Muscle of back (tissue), 11 donors: ENCODE data around the gene SHROOM3. TPM values are rescaled to one million over a fixed set of nuclear protein-coding genes. Genes with fewer than 3 reads are reported as not detected.
"Not testable (repeated sequence)": the region's sequence is repeated elsewhere in the genome, so short reads cannot be mapped to it uniquely, and the experiment has no call there.

Experiments
- DNase-seq, 3 donors: peaks; one replicate each; pipeline versions ENCODE4 v3.0.0 to v3.0.0-alpha.2; 2013
- polyA plus RNA-seq, 10 donors: library from polyadenylated mRNA; unstranded; fragments of 120-200 nt; gene quantifications; one replicate each; pipeline ENCODE4 v1.2.1, GENCODE V29; 2013; ENCODE audit not compliant: insufficient read length in 10 of 10

Gene SHROOM3
- polyA plus RNA-seq, 10 donors, result 18.7 to 61.5 (median 22.9) TPM

- peak; percentile 61 to 85 (median 76) for DNase-seq
Measured at GRCh38 chr4:76589872-76590797, 155.1 kb downstream of the SHROOM3 start.

GRCh38 chr4:76590798-76591281 lies 155.8 kb downstream of the SHROOM3 start:
- peak in 2 of 3 donors; percentile 64 to 75 for DNase-seq

- no peak for DNase-seq
Measured at GRCh38 chr4:76591992-76592391, 157.0 kb downstream of the SHROOM3 start.

DNA sequence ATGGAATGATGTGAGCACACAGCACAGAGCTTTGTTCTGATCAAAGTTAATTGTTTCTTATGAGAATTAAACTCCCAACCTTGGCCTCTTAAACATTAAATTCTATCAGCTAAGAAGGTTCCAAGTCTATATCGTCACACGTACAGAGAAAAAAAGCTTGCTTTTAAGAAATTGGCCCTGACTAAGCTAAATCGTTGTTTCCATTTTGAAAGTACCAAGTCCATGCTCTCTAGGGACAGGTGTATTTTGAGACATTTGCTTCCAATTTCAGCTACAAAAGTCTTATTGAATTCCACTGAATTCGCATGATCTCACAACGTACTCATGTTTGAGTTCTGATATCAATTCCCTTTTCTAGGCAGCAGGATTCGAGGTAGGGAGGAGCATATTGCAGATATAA lies 157.4 kb downstream of the SHROOM3 start:
- peak in 1 of 3 donors; percentile 46 for DNase-seq

GRCh38 chr4:76594173-76594572 lies 159.1 kb downstream of the SHROOM3 start:
- no peak for DNase-seq

DNA sequence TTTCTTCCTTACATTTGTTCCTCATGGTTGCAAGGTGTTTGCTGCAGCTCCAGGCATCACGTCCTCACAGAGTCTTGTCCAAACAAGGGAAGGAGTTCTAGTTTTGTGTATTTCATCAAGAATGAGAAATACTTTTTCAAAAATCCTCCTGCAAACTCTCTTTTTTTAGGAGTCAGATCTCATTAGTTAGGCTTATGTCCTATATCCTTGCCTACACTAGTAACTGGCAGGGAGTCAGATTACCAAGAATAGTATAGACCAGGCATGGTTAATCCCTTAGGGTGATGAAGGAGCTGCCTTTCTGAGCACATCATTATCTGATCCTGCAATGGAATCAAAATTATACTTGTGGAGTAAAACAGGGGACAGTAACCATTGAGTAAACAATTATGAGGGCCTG lies 160.4 kb downstream of the SHROOM3 start:
- no peak for DNase-seq

GRCh38 chr4:76596713-76597112 lies 161.7 kb downstream of the SHROOM3 start:
- DNase-seq, result no peak

DNA sequence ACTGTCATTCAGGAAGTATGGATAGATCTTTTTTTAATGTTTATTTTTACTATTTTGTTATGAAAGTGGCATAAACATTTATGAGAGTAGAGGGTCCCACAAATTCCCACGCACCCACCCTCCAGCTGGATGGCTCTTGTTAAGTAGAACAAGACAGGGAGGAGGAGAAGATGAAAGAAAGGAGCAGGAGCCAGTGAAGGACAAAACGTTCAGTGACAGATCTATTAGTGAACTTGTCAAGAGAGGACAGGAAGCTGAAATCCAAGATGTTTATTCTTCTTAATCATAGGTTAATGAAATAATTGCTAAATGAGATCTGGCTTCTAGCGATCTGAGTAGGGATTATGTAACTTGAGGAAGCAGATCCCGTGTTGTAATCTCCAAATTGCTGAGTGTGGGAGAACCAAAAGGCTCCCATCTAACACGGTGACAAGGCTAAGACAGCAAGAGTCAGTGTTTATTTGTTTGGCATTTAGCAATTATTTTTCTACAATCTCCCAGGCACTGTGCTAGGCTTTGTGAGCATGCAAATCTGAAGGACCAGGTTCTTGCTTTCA lies 162.5 kb downstream of the SHROOM3 start:
- DNase-seq, result no peak

GRCh38 chr4:76600447-76600846 lies 165.4 kb downstream of the SHROOM3 start:
- no peak for DNase-seq

DNA sequence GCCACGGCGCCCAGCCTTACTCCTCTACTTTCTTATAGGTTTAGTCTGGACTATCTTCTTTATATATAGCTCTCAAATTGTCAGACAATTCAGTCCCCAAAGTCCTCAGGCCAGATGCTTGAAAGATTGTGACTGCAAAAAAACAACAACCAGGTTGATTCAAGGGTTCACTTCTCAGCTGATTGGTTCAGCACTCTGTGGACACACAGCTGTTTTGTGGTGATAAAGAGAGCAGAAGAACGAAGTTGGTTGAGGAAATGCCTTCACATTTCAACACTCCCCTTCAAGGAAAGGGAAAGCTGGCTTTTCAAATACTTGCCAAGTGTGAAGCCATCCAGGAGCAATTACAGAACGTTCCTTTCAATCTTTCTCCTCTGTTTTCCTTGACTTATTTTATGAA lies 166.8 kb downstream of the SHROOM3 start:
- peak in 1 of 3 donors; percentile 7 for DNase-seq

- DNase-seq, result no peak
Measured at GRCh38 chr4:76605099-76605563, 170.1 kb downstream of the SHROOM3 start.

- peak in 1 of 3 donors; percentile 49 for DNase-seq
Measured at GRCh38 chr4:76606645-76607265, 171.7 kb downstream of the SHROOM3 start.

DNA sequence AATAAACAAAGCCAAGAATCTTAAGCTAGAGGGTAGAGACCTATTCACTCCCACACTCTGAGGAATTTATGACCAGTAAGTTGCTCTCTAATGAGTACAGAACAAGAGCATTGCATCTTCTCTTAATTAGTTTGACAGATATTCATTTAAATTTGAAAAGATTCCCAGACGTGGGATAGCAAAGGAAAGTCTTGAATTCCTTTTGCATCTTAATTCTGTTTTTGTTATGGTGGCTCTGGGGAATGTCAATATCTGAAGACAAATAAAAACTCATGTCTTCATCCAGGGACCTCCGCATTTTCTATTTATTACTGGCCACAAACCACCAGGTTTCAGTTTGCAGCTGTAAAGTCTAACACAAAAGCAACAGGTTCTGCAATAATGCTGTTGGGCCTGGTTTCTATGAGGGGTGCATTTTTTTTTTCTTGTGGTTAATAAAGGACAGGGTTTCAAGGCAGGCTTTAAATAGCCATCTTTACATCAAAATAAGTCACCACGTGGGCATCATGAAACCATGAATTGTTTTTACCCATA lies 172.3 kb downstream of the SHROOM3 start:
- DNase-seq, result no peak

DNA sequence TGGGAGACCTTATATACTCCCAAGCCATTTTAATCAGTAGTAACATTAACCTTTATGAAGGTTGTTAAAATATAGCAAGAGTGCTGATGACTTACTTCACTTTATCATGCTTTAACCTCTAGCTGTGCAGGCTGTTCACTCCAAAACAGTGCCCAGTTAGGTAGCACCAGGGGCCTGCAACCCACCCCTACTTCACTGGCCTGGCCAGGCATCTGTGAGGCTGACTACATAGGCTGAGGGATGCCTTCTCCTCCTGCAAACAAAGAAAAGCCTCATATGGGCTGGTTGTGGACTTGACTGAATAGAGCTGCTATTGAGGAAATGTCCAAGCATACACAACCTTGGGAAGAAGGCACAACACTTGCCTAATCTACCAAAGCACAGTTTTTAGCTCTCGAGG lies 172.8 kb downstream of the SHROOM3 start:
- DNase-seq, result no peak

DNA sequence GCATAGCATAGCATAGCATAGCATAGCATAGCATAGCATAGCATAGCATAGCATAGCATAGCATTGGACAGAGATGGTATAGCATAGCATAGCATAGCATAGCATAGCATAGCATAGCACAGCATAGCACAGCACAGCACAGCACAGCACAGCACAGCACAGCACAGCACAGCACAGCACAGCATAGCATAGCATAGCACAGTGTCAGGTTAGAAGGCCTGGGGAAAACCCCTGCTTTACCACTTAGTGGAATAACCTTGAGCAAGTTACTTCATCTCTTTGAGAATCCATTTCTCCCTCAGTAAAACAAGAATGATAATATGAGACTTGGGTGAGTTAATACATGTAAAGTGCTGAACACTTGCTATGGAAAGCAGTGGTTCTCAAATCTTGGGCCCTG lies 173.5 kb downstream of the SHROOM3 start:
- DNase-seq, result not testable (repeated sequence)

DNA sequence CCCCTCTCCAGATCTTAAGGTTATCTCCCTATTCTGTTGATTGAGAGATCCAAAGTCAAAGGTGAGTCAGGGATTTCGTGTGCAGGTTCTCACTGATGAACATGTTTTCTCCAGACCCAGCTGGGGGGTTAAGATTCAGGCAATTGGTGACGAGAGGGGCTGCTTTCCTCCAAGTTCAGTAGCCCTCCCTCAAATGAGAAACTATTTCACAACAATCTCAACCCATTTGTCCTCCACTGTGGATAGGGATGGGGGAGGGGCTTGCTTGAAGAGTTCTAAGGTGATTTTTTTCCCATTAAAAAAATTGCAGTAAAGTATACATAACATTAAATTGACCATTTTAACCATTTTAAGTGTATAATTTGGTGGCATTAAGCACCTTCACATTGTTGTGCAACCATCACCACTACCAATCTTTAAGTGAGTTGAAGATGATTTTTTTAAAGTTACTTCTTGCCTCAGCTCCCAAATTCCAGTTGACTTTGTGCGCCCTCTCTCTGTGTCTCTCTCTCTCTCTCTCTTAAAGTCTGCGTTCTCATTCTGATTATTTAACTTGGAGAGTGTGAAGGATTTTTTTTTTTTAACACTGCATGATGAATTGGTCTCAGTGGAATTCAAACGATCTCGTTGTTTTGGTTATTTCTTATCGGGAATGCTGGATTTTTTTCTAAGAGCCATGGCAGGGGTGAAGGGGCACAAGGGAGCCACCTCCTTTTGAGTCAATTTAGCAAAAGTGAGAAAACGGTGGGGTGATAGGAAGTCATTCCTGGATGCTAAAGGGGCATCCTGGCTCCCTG lies 175.9 kb downstream of the SHROOM3 start:
- no peak for DNase-seq

DNA sequence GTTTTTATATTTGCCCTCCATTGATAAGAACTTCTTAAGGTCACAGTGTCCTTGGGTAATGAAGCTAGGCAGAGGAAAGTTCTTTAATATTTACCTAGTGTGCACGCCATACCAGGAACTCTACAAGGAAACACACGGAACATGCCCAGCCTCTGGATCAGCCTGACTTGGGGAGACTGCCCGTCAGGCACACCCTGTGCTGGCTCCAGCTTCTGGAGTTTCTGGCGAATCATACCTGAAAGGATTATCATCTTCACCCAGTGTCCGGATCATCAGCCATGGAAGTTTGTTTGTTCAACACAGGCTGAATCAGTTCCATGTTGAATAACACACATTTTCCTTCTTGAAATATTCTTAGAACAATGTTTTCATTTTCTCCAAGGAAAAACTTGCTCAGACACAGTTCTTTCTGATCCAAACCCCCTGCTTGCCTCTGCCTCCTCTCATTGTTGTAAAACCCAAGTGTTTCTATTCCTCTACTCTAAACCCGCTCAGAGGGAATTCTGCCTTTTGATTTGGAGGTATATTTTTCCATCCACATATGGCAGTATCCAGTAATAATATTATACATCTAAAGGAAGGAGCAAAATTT lies 176.7 kb downstream of the SHROOM3 start:
- DNase-seq, result peak in 1 of 3 donors; percentile 41

DNA sequence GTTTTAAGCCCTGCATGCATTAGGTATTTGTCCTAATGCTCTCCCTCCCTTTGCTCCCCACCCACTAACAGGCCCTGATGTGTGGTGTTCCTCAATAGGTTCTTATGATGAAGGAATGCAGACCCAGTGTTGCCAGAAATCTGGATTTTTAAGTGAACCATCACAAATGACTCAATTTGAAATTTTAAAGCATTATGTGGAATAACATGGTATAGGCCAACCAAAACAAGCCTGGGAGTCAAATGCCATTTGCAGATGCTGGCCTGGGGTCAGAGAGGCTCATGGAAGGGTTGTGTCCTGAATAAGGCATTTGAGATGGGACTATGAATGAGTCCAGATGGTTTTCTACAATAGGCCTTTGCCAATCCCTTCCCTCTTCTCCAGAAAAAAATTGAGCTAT lies 179.6 kb downstream of the SHROOM3 start:
- DNase-seq, result peak in 1 of 3 donors; percentile 69

- no peak for DNase-seq
Measured at GRCh38 chr4:76615999-76616398, 181.0 kb downstream of the SHROOM3 start.

DNA sequence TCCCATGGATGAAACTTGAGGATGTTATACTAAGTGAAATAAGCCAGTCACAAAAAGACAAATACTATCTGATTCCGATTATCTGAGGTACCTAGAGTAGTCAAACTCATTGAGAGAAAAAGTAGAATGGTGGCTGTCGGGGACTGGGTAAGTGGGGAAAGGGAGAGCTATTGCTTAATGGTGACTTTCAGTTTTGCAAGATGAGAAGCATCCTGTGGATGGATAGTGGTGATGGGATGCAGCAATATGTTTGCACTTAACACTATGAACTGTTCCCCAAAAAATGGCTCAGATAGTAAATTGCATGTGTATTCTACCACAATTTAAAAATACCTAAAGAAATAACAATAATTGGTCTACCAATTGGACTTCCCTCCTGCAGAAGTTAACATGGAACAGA lies 181.5 kb downstream of the SHROOM3 start:
- DNase-seq, result no peak
